ENCODE data around the gene GPR108. TPM values are rescaled to one million over a fixed set of nuclear protein-coding genes. Genes with fewer than 3 reads are reported as not detected.
A peak's percentile ranks its signal among the peaks of the same experiment; 100 is the strongest.

Gene GPR108
- total and polyA plus RNA-seq, 2 of the 13 experiments (the other 11 are each of a cell fraction or from before 2014, with no cell fraction given), result 36.4 to 63.0 TPM

DNA sequence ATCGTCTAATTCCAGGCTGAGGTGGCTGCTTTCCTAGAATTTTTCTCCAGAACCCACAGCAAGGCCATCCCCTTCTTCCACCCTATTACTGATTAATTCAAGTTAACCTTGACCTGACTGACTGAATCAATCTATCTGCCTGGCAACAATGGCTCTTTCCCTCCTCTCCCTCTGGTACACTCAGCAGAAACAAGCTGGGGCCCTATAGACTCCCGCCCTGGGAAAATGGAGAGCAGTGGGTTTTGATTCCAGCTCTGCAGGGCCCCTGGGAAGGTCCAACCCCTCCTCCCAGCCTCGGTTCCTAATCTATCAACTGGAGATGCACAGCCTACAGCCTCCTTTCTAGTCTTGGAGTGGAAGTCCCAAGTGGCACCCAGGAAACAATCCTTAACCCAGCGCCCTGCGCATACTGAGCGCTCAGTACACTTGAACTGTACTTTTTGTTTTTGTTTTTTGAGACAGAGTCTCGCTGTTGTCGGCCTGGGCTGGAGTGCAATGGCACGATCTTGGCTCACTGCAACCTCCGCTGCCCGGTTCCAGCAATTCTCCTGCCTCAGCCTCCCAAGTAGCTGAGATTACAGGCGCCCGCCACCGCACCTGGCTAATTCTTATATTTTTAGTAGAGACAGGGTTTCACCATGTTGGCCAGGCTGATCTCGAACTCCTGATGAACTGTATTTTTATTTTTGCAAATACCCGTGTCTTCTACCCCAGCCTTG, 11.7 kb downstream of the GPR108 start (continued):
- TF ChIP-seq, protein P1, sequence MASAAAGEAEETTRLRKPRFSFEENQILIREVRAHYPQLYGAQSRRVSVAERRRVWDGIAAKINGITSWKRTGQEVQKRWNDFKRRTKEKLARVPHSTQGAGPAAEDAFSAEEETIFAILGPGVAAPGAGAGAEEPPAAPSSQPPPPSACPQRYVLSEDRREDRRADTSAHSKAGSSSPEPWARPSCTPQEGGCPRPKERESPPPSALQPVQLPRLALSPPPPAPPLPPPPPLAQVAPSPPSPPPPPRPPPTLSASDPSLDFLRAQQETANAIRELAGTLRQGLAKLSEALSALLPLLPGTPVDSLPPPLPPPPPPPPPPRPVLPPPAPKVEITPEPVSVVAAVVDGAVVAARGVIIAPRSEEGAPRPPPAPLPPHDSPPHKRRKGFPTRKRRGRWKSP (CRISPR knock-in tag; IDR thresholded peaks at IDR 0.05), result no peak; the same call in 1 of the 2 replicates
- TF ChIP-seq MAFG (CRISPR knock-in tag; IDR thresholded peaks at IDR 0.05), result no peak
- TF ChIP-seq RAD21 (CRISPR knock-in tag; IDR thresholded peaks at IDR 0.05), result peak; percentile 46; the same call in 1 of the 2 replicates
- TF ChIP-seq MIXL1 (CRISPR knock-in tag; IDR thresholded peaks at IDR 0.05), result peak; percentile 80
- TF ChIP-seq PAF1 (CRISPR knock-in tag; IDR thresholded peaks at IDR 0.05), result no peak
- TF ChIP-seq KLF15 (CRISPR knock-in tag; IDR thresholded peaks at IDR 0.05; ENCODE audit: borderline replicate concordance), result no peak
- TF ChIP-seq, protein P2, sequence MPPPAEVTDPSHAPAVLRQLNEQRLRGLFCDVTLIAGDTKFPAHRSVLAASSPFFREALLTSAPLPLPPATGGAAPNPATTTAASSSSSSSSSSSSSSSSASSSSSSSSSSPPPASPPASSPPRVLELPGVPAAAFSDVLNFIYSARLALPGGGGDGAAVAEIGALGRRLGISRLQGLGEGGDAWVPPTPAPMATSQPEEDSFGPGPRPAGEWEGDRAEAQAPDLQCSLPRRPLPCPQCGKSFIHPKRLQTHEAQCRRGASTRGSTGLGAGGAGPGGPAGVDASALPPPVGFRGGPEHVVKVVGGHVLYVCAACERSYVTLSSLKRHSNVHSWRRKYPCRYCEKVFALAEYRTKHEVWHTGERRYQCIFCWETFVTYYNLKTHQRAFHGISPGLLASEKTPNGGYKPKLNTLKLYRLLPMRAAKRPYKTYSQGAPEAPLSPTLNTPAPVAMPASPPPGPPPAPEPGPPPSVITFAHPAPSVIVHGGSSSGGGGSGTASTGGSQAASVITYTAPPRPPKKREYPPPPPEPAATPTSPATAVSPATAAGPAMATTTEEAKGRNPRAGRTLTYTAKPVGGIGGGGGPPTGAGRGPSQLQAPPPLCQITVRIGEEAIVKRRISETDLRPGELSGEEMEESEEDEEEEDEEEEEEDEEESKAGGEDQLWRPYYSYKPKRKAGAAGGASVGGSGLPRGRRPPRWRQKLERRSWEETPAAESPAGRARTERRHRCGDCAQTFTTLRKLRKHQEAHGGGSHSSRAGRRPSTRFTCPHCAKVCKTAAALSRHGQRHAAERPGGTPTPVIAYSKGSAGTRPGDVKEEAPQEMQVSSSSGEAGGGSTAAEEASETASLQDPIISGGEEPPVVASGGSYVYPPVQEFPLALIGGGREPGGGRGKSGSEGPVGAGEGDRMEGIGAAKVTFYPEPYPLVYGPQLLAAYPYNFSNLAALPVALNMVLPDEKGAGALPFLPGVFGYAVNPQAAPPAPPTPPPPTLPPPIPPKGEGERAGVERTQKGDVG (CRISPR knock-in tag; IDR thresholded peaks at IDR 0.05; ENCODE audit: borderline replicate concordance), result peak; percentile 83; the same call in 1 of the 2 replicates
- TF ChIP-seq, protein P3, sequence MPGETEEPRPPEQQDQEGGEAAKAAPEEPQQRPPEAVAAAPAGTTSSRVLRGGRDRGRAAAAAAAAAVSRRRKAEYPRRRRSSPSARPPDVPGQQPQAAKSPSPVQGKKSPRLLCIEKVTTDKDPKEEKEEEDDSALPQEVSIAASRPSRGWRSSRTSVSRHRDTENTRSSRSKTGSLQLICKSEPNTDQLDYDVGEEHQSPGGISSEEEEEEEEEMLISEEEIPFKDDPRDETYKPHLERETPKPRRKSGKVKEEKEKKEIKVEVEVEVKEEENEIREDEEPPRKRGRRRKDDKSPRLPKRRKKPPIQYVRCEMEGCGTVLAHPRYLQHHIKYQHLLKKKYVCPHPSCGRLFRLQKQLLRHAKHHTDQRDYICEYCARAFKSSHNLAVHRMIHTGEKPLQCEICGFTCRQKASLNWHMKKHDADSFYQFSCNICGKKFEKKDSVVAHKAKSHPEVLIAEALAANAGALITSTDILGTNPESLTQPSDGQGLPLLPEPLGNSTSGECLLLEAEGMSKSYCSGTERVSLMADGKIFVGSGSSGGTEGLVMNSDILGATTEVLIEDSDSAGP (CRISPR knock-in tag; IDR thresholded peaks at IDR 0.05; ENCODE audit: borderline replicate concordance), result 0 out of 2 replicates have a peak, but pooled peaks have one; percentile 31
- no peak for TF ChIP-seq ZNF841 (CRISPR knock-in tag; IDR thresholded peaks at IDR 0.05; ENCODE audit: borderline replicate concordance)
- no peak for TF ChIP-seq REL (CRISPR knock-in tag; conservative IDR thresholded peaks at IDR 0.05)
- TF ChIP-seq SMARCC2 (IDR thresholded peaks at IDR 0.05), result no peak
- TF ChIP-seq ZMYM3 (CRISPR knock-in tag; IDR thresholded peaks at IDR 0.05), result no peak
- no peak for TF ChIP-seq RBM39 (IDR thresholded peaks at IDR 0.05; ENCODE audit: low read depth, low read length, poor library complexity, severe bottlenecking)
- no peak for TF ChIP-seq ZNF567 (CRISPR knock-in tag; IDR thresholded peaks at IDR 0.05; ENCODE audit: borderline replicate concordance)
- TF ChIP-seq, protein P4, sequence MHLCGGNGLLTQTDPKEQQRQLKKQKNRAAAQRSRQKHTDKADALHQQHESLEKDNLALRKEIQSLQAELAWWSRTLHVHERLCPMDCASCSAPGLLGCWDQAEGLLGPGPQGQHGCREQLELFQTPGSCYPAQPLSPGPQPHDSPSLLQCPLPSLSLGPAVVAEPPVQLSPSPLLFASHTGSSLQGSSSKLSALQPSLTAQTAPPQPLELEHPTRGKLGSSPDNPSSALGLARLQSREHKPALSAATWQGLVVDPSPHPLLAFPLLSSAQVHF (CRISPR knock-in tag; IDR thresholded peaks at IDR 0.05), result no peak
- TF ChIP-seq, protein P5, sequence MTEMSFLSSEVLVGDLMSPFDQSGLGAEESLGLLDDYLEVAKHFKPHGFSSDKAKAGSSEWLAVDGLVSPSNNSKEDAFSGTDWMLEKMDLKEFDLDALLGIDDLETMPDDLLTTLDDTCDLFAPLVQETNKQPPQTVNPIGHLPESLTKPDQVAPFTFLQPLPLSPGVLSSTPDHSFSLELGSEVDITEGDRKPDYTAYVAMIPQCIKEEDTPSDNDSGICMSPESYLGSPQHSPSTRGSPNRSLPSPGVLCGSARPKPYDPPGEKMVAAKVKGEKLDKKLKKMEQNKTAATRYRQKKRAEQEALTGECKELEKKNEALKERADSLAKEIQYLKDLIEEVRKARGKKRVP (CRISPR knock-in tag; IDR thresholded peaks at IDR 0.05), result no peak
- TF ChIP-seq NAIF1 (CRISPR knock-in tag; IDR thresholded peaks at IDR 0.05; ENCODE audit: borderline replicate concordance), result no peak
- TF ChIP-seq, protein P6, sequence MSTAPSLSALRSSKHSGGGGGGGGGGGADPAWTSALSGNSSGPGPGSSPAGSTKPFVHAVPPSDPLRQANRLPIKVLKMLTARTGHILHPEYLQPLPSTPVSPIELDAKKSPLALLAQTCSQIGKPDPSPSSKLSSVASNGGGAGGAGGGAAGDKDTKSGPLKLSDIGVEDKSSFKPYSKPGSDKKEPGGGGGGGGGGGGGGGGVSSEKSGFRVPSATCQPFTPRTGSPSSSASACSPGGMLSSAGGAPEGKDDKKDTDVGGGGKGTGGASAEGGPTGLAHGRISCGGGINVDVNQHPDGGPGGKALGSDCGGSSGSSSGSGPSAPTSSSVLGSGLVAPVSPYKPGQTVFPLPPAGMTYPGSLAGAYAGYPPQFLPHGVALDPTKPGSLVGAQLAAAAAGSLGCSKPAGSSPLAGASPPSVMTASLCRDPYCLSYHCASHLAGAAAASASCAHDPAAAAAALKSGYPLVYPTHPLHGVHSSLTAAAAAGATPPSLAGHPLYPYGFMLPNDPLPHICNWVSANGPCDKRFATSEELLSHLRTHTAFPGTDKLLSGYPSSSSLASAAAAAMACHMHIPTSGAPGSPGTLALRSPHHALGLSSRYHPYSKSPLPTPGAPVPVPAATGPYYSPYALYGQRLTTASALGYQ (CRISPR knock-in tag; IDR thresholded peaks at IDR 0.05), result no peak
- no peak for TF ChIP-seq HIVEP1 (CRISPR knock-in tag; IDR thresholded peaks at IDR 0.05)
